A549 (cell line): ENCODE measurements around the gene ZNF790.

ENCODE experiments used
- NR3C1 ChIP-seq: fragments of >200 bp; sonication (Bioruptor Twin); formaldehyde crosslinking; IDR thresholded peaks from 3 replicates; pipeline ENCODE4 v1.6.1; 2017
- POLR2A ChIP-seq: IDR thresholded peaks from 2 replicates; pipeline ENCODE4 v1.6.1; 2012; ENCODE audit warnings: mild to moderate bottlenecking, low read length
- RCOR1 ChIP-seq: fragments of 150-350 bp; IDR thresholded peaks from 2 replicates; pipeline ENCODE4 v1.6.1; 2014; ENCODE audit warnings: antibody characterized with exemption, low read length, low read depth
- TF ChIP-seq, protein P1 (sequence below): fragments of >200 bp; sonication (Bioruptor Twin); formaldehyde crosslinking; IDR thresholded peaks from 3 replicates; pipeline ENCODE4 v1.5.1; 2016

- TF ChIP-seq, protein P1, sequence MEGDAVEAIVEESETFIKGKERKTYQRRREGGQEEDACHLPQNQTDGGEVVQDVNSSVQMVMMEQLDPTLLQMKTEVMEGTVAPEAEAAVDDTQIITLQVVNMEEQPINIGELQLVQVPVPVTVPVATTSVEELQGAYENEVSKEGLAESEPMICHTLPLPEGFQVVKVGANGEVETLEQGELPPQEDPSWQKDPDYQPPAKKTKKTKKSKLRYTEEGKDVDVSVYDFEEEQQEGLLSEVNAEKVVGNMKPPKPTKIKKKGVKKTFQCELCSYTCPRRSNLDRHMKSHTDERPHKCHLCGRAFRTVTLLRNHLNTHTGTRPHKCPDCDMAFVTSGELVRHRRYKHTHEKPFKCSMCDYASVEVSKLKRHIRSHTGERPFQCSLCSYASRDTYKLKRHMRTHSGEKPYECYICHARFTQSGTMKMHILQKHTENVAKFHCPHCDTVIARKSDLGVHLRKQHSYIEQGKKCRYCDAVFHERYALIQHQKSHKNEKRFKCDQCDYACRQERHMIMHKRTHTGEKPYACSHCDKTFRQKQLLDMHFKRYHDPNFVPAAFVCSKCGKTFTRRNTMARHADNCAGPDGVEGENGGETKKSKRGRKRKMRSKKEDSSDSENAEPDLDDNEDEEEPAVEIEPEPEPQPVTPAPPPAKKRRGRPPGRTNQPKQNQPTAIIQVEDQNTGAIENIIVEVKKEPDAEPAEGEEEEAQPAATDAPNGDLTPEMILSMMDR, result no peak
- TF ChIP-seq RCOR1 (no peak), NR3C1 (no peak), POLR2A (no peak)
These were observed 62.4 kb downstream of the ZNF790 start for GRCh38 chr19:36775768-36776167.
